ENCODE measurements around the gene FREM2. TPM values are rescaled to one million over a fixed set of nuclear protein-coding genes. Genes with fewer than 3 reads are reported as not detected.

The FREM2 gene, protein sequence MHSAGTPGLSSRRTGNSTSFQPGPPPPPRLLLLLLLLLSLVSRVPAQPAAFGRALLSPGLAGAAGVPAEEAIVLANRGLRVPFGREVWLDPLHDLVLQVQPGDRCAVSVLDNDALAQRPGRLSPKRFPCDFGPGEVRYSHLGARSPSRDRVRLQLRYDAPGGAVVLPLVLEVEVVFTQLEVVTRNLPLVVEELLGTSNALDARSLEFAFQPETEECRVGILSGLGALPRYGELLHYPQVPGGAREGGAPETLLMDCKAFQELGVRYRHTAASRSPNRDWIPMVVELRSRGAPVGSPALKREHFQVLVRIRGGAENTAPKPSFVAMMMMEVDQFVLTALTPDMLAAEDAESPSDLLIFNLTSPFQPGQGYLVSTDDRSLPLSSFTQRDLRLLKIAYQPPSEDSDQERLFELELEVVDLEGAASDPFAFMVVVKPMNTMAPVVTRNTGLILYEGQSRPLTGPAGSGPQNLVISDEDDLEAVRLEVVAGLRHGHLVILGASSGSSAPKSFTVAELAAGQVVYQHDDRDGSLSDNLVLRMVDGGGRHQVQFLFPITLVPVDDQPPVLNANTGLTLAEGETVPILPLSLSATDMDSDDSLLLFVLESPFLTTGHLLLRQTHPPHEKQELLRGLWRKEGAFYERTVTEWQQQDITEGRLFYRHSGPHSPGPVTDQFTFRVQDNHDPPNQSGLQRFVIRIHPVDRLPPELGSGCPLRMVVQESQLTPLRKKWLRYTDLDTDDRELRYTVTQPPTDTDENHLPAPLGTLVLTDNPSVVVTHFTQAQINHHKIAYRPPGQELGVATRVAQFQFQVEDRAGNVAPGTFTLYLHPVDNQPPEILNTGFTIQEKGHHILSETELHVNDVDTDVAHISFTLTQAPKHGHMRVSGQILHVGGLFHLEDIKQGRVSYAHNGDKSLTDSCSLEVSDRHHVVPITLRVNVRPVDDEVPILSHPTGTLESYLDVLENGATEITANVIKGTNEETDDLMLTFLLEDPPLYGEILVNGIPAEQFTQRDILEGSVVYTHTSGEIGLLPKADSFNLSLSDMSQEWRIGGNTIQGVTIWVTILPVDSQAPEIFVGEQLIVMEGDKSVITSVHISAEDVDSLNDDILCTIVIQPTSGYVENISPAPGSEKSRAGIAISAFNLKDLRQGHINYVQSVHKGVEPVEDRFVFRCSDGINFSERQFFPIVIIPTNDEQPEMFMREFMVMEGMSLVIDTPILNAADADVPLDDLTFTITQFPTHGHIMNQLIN (N-terminal part only)
- total RNA-seq: 10 to 100 TPM in 4 of 6 donors, 1 to 10 TPM in 2; 7.8 to 26.6 (median 17.3) TPM

- Histone ChIP-seq H3K27ac (peak within 1 kb of the TSS in 2 of 4 donors; percentile 44 to 78), H3K4me1 (peaks cover 6 to 24% (median 8%) of the 10 kb centered on the region in 4 donors), H3K27me3 (peaks cover 0 to 3% (median 0%) of the 10 kb centered on the region in 4 donors), H3K9me3 (no peaks in the 10 kb centered on the region), H3K36me3 (no peaks in the 10 kb centered on the region), H3K4me3 (peak within 1 kb of the TSS; percentile 22 to 61 (median 52))
- peak; percentile 69 to 88 for ATAC-seq (ENCODE audit: low FRiP score in 2 of 2)
- TF ChIP-seq POLR2AphosphoS5 (IDR thresholded peaks at IDR 0.05) (peak in 1 of 2 donors; percentile 57), EP300 (IDR thresholded peaks at IDR 0.05) (no peak), POLR2A (IDR thresholded peaks at IDR 0.05) (peak in 1 of 4 donors; percentile 58)
- peak in 1 of 2 donors; percentile 85 for DNase-seq
- 0 to 3% methylated on average over 6 to 40 of the region's 40 CpGs for WGBS, 2 donors
These were observed at the start of gene FREM2 for GRCh38 chr13:38686577-38687245. Gene FREM2 (plus strand): TSS chr13:38687077. CDS start chr13:38687345, 268 bp downstream.

DNA sequence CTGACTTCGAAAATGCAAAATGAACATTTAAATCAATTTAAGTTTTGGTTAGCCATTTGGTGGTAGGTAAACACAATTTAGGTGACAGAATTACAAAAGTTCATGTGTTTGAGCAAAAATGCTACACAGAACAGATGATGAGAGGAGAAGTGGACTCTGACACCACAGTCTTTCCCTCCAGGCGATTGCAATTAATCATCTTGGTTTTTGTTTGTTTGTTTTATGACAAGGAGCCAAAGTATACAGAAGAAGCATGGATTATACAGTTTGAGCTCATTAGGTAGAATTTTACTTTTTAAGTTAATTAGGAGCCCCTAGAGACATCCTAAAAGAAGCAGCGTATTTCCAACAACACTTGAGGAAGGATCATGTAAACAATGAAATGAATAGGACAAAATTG lies 49.3 kb upstream of the FREM2 start:
- Histone ChIP-seq H3K4me3 (no peak overlapping the region), H3K27me3 (no peaks in the 10 kb centered on the region), H3K4me1 (no peaks in the 10 kb centered on the region), H3K9me3 (no peaks in the 10 kb centered on the region), H3K36me3 (no peaks in the 10 kb centered on the region), H3K27ac (no peak overlapping the region)
- WGBS, 2 donors: 66 to 68% methylated on average over 3 of the region's 3 CpGs
- ATAC-seq (ENCODE audit: low FRiP score in 2 of 2) (no peak), DNase-seq (no peak)
- TF ChIP-seq EP300 (IDR thresholded peaks at IDR 0.05) (no peak), POLR2A (IDR thresholded peaks at IDR 0.05) (no peak), POLR2AphosphoS5 (IDR thresholded peaks at IDR 0.05) (no peak)
- TF ChIP-seq, protein P1, sequence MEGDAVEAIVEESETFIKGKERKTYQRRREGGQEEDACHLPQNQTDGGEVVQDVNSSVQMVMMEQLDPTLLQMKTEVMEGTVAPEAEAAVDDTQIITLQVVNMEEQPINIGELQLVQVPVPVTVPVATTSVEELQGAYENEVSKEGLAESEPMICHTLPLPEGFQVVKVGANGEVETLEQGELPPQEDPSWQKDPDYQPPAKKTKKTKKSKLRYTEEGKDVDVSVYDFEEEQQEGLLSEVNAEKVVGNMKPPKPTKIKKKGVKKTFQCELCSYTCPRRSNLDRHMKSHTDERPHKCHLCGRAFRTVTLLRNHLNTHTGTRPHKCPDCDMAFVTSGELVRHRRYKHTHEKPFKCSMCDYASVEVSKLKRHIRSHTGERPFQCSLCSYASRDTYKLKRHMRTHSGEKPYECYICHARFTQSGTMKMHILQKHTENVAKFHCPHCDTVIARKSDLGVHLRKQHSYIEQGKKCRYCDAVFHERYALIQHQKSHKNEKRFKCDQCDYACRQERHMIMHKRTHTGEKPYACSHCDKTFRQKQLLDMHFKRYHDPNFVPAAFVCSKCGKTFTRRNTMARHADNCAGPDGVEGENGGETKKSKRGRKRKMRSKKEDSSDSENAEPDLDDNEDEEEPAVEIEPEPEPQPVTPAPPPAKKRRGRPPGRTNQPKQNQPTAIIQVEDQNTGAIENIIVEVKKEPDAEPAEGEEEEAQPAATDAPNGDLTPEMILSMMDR (IDR thresholded peaks at IDR 0.05): no peak

DNA sequence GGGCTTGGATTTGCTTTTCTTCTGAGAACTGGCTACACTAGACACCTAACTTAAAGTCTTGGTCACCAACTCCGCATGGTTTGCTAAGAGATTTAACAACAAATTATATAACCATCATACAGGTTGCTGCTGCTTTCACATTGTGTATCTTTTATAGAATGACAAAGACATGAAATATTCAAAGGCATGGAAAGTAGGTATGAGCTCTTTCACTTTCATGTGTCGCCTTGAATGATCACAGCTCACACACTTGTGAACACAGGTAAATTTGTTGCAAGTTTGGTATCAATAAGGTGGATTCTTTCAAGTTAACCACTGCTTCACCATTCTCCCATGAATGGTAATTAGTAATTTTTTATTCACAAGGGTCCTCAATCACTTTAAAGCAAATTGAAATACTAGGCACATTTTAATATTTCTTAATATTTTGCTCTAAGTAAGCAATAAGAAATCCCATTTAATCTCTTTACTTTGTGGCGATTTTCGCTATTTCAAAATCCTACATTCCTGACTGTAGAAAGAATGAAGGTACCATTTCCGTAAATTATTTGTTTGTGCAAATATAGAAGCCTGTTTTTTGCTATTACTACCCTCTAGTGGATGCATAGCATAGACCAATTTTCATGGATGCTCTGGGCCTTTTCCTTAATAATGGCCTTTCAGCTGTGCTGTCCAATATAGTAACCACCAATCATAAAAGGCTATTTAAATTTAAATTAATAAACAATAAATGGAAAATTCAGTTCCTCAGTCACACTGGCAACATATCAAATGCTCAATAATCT lies 45.5 kb upstream of the FREM2 start:
- TF ChIP-seq, protein P1 (IDR thresholded peaks at IDR 0.05): peak in 1 of 6 experiments; percentile 27
- no peak for TF ChIP-seq POLR2AphosphoS5 (IDR thresholded peaks at IDR 0.05)
- no peak for DNase-seq
- Histone ChIP-seq H3K36me3 (no peaks in the 10 kb centered on the region), H3K27ac (no peak overlapping the region), H3K9me3 (no peaks in the 10 kb centered on the region), H3K4me3 (no peak overlapping the region), H3K27me3 (no peaks in the 10 kb centered on the region), H3K4me1 (no peaks in the 10 kb centered on the region)
- WGBS, 2 donors: 76 to 77% methylated on average over 5 of the region's 5 CpGs
- ATAC-seq (ENCODE audit: low FRiP score in 2 of 2): no peak

GRCh38 chr13:38647312-38647711 lies 39.6 kb upstream of the FREM2 start:
- TF ChIP-seq, protein P1 (IDR thresholded peaks at IDR 0.05): no peak
- TF ChIP-seq POLR2A (IDR thresholded peaks at IDR 0.05) (no peak), EP300 (IDR thresholded peaks at IDR 0.05) (no peak), POLR2AphosphoS5 (IDR thresholded peaks at IDR 0.05) (no peak)
- no peaks in the 10 kb centered on the region for H3K9me3 ChIP-seq
- H3K4me3 ChIP-seq: no peak overlapping the region
- no peaks in the 10 kb centered on the region for H3K4me1 ChIP-seq
- no peaks in the 10 kb centered on the region for H3K27me3 ChIP-seq
- no peak for DNase-seq
- H3K36me3 ChIP-seq: no peaks in the 10 kb centered on the region
- 33 to 72% methylated on average over 1 of the region's 1 CpG for WGBS, 2 donors
- no peak overlapping the region for H3K27ac ChIP-seq
- no peak for ATAC-seq (ENCODE audit: low FRiP score in 2 of 2)

All from upper lobe of left lung (tissue), 6 donors.